ACHN (cell line): ENCODE data around the gene CPNE8.

Source experiments
- DNase-seq: peaks from one replicate; pipeline ENCODE4 v3.0.0-alpha.2; 2015
- in situ Hi-C: cut with HindIII; loops from 2 replicates; pipeline ENCODE4 v1.10.0; 2017; ENCODE audit warnings: low sequenced_read_pairs, low pct_ligation_motif_present, low pct_unique_long_range_greater_than_20kb

CPNE8 gene

GRCh38 chr12:38872156-38872555 lies 33.2 kb downstream of the CPNE8 start:
- in situ Hi-C loops: no loop called here
- no peak for DNase-seq

GRCh38 chr12:38869036-38869435 lies 36.4 kb downstream of the CPNE8 start:
- DNase-seq: no peak
- in situ Hi-C loops: no loop called here

- no peak for DNase-seq
- in situ Hi-C loops: no loop called here
These were observed 54.9 kb downstream of the CPNE8 start for GRCh38 chr12:38850461-38850860.

- DNase-seq: no peak
- in situ Hi-C loops: no loop called here
These were observed 58.1 kb downstream of the CPNE8 start for GRCh38 chr12:38847247-38847646.

- no peak for DNase-seq
- in situ Hi-C loops: no loop called here
These were observed 61.1 kb downstream of the CPNE8 start for GRCh38 chr12:38844267-38844666.

GRCh38 chr12:38838056-38838850 lies 67.1 kb downstream of the CPNE8 start:
- in situ Hi-C loops: no loop called here
- DNase-seq: no peak

GRCh38 chr12:38831715-38832114 lies 73.7 kb downstream of the CPNE8 start:
- DNase-seq: no peak
- in situ Hi-C loops: no loop called here

GRCh38 chr12:38825006-38825405 lies 80.4 kb downstream of the CPNE8 start:
- no peak for DNase-seq
- in situ Hi-C loops: no loop called here

- in situ Hi-C loops: no loop called here
- no peak for DNase-seq
These were observed 81.7 kb downstream of the CPNE8 start for GRCh38 chr12:38823738-38824137.

- in situ Hi-C loops: no loop called here
- no peak for DNase-seq
These were observed 82.1 kb downstream of the CPNE8 start for GRCh38 chr12:38823314-38823713.

GRCh38 chr12:38817942-38818341 lies 87.4 kb downstream of the CPNE8 start:
- DNase-seq: no peak
- in situ Hi-C loops: no loop called here

- in situ Hi-C loops: no loop called here
- DNase-seq: no peak
These were observed 91.5 kb downstream of the CPNE8 start for GRCh38 chr12:38813923-38814322.

- no peak for DNase-seq
- in situ Hi-C loops: no loop called here
These were observed 93.5 kb downstream of the CPNE8 start for GRCh38 chr12:38811814-38812356.

GRCh38 chr12:38809832-38810231 lies 95.6 kb downstream of the CPNE8 start:
- no peak for DNase-seq
- in situ Hi-C loops: no loop called here

GRCh38 chr12:38788106-38788505 lies 117.3 kb downstream of the CPNE8 start:
- DNase-seq: no peak
- in situ Hi-C loops: no loop called here

- no peak for DNase-seq
- in situ Hi-C loops: no loop called here
These were observed 120.0 kb downstream of the CPNE8 start for GRCh38 chr12:38785381-38785780.

- no peak for DNase-seq
- in situ Hi-C loops: no loop called here
These were observed 122.1 kb downstream of the CPNE8 start for GRCh38 chr12:38783304-38783703.

GRCh38 chr12:38782359-38782758 lies 123.0 kb downstream of the CPNE8 start:
- in situ Hi-C loops: no loop called here
- DNase-seq: no peak

- in situ Hi-C loops: no loop called here
- no peak for DNase-seq
These were observed 128.7 kb downstream of the CPNE8 start for GRCh38 chr12:38776647-38777046.

GRCh38 chr12:38775457-38775856 lies 129.9 kb downstream of the CPNE8 start:
- DNase-seq: no peak

More at GRCh38 chr12:38775457-38775856, 129.9 kb downstream of the CPNE8 start:
- in situ Hi-C loops: no loop called here
